GM18868 (cell line): Measurements from ENCODE around the gene PI16.

Experiments
- ATAC-seq: cut with Tn5 transposase; IDR thresholded peaks from one replicate; pipeline ENCODE4 v1.9.1; 2021; ENCODE audit warnings: mild to moderate bottlenecking, moderate library complexity; ENCODE audit not compliant: unreplicated experiment

Gene PI16

DNA sequence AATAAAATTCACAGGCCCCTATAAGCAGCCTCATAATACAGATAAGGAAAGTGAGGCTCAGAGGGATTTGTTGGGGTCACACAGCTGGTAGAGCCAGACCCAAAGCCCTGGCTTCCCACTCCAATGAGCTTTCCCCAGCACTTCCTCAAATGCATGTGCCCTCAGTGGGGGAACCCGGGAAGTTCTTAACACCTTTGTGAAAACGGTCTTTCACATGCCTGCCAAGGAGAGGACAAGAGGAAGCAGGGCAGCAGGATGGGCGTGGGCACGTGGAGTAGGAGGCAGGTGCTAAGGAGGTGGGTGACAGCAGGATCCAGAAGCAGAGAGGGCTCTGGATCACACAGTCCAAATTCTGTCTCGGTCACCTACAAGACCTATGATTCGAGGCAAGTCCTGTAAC is 598 bp downstream of the PI16 start:
- no peak for ATAC-seq

- no peak for ATAC-seq
Measured at GRCh38 chr6:36955671-36956445, 1.3 kb downstream of the PI16 start.

- ATAC-seq: no peak
Measured at GRCh38 chr6:36956446-36956820, 1.9 kb downstream of the PI16 start.

GRCh38 chr6:36957773-36958271 is 3.3 kb downstream of the PI16 start:
- ATAC-seq: no peak

DNA sequence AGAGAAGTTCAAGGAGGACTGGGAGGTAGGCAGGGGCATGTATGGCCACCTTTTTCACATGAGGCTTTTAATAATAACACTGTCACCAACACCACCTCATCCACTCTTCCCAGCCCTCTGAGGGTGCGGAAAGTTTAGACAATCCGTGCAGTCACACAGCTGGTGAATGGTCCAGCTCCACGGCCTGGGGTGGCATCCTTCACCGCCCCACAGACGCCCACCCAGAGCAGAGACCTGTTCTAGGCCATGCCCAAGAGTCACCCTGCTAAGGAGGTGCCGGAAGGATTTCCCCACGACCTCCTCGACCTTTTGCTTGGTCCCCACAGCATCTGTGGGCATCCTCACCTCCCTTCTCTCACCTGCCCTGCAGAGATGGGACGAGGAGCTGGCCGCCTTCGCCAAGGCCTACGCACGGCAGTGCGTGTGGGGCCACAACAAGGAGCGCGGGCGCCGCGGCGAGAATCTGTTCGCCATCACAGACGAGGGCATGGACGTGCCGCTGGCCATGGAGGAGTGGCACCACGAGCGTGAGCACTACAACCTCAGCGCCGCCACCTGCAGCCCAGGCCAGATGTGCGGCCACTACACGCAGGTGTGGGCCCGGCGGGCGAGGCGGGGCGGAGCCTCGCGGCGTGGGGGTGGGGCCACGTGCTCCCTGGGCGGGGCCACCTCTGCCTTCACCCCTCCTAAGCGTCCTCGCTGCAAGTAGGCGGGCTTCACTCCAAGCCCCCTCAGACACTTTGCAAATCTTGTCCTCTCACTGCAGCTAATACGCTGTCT is 4.4 kb downstream of the PI16 start:
- no peak for ATAC-seq

GRCh38 chr6:36959555-36960250 is 5.2 kb downstream of the PI16 start:
- no peak for ATAC-seq

GRCh38 chr6:36961441-36962435 is 7.2 kb downstream of the PI16 start:
- ATAC-seq: no peak

DNA sequence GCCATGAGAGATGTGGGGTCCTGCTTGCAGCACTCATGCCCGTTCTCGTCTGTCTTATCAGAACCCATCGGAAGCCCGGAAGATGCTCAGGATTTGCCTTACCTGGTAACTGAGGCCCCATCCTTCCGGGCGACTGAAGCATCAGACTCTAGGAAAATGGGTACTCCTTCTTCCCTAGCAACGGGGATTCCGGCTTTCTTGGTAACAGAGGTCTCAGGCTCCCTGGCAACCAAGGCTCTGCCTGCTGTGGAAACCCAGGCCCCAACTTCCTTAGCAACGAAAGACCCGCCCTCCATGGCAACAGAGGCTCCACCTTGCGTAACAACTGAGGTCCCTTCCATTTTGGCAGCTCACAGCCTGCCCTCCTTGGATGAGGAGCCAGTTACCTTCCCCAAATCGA is 8.3 kb downstream of the PI16 start:
- ATAC-seq: peak; percentile 73

GRCh38 chr6:36963451-36964290 is 9.1 kb downstream of the PI16 start:
- ATAC-seq: no peak

DNA sequence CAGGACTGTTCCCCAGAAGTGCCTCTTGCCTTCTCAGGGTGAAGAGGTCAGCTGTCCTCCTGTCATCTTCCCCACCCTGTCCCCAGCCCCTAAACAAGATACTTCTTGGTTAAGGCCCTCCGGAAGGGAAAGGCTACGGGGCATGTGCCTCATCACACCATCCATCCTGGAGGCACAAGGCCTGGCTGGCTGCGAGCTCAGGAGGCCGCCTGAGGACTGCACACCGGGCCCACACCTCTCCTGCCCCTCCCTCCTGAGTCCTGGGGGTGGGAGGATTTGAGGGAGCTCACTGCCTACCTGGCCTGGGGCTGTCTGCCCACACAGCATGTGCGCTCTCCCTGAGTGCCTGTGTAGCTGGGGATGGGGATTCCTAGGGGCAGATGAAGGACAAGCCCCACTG is 9.8 kb downstream of the PI16 start:
- ATAC-seq: no peak

DNA sequence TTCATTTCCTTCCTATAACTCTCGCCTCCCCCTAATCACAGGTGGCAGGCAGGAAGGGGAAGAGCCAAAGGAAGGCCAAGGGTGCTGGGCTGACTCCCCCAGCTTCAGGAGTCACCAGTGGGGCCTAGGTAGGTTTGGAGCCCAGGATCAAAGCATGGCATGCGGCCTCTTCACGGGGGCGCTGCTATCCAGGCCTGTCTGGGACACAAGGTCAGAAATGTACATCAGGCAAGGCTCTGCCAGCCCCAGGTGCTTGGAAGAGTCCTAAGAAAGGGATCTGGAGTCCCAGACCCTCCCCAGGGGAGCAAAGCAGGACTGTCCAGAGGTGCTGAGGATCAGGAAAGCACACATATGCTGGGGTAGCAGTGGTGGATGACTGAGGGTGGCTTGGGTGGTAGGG is 10.4 kb downstream of the PI16 start:
- ATAC-seq: no peak

GRCh38 chr6:36967301-36967700 is 12.8 kb downstream of the PI16 start:
- no peak for ATAC-seq

DNA sequence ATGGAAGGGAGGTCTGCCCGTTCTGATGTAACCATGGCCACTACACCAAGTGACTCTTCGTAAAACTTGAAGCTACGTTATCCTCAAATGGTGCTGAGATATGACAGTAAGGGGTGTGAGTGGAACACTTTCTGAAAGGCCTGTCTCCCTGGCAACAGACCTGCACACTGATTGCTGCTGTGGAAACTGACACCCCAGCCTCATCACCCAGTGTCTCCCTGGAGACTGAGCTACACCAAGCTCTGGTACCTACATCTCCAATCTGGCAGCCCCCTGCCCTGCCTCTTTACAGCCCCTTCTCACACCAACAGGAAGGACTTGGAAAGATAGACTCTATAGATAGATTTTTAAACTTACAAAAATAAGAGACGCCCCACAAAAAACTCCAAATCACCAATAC is 13.2 kb downstream of the PI16 start:
- ATAC-seq: no peak

DNA sequence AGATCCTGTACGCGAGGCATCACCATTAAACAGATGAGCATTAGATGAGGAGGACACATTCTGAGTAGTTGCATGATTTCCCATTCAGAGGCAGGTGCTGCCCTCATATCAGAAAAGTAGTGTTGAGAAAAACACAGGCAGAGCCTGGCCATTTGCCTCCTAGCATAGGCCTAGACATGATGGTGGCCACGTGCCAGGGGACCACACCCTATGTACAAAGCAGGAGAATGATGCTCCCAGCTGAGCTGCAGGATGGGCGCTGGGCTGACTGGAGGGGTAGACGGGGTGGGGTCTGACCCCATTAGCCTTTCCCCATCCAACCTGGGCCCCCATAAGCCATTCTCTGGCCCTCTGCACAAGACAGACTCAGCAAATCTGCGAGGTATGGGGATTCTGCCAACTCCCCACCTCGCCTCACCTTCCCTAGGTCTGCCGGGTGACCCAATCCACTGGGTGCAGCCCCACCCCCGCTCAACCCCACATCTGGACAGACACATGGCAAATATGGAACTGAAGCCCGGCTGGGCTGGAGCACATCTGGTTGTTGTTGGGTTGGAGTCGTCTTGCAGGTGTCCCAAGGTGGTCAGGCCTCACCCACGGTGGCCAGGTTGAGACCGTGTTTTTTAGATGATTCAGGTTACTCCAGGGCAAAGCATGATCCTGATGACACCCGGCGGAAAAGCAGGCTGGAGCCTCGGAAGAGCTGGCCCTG is 13.9 kb downstream of the PI16 start:
- ATAC-seq: no peak

DNA sequence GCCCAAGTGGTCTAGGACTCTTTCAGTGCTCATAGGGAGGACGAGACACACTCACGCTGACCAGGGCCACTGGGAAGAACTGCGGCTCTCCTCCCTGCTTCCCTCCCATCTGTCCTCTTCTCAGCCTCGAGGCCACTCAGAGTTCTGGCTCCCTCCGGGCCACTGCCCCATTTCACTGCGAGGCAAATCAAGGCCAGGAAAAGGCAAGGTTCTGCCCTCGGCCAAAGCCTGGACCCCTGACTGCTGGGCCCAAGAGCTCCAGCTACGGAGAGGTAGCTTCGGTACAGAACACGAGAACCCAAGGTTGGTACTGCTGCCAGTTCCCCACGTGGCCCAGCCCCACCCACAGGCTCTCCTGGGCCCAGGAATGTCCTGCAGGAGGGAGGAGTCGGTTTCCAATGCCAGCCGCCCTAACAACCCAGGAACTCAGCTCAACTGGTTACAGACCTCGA is 14.7 kb downstream of the PI16 start:
- ATAC-seq: no peak

- ATAC-seq: no peak
Measured at GRCh38 chr6:36969988-36970891, 15.7 kb downstream of the PI16 start.

GRCh38 chr6:36970892-36971842 is 16.6 kb downstream of the PI16 start:
- ATAC-seq: no peak
